ENCODE data around the gene HASPIN. TPM values are rescaled to one million over a fixed set of nuclear protein-coding genes. Genes with fewer than 3 reads are reported as not detected.
A peak's percentile ranks its signal among the peaks of the same experiment; 100 is the strongest.
"Not testable (repeated sequence)": the region's sequence is repeated elsewhere in the genome, so short reads cannot be mapped to it uniquely, and the experiment has no call there.

HASPIN gene
- total RNA-seq, 1 experiment from 2014 or later = 22.6 TPM

GRCh38 chr17:3695723-3696411 is 27.8 kb upstream of the HASPIN start, which contains the start of gene P2RX5:
P2RX5 (minus strand) TSS chr17:3696155; CDS start chr17:3696005, 150 bp downstream.
- no peak for DNase-seq (ENCODE audit: low spot score)

DNA sequence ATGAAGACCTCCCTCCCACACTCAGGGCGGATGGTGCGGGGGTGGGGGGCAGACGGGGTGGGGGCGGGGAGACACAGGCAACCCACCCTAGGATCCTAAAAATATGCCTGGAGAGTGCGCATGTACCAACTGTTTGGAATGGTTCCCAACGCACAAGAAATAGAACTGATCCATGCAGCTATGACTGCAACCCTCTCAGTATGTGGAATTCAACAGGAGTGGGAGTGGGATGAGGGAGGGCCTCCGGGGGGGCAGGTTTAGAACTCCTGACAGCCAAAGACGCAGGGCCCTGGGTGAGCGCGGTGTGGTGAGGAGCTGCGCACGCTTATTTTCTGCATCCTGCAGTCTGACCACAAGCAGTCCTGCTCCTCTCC is 26.6 kb upstream of the HASPIN start:
- no peak for DNase-seq (ENCODE audit: low spot score)

DNA sequence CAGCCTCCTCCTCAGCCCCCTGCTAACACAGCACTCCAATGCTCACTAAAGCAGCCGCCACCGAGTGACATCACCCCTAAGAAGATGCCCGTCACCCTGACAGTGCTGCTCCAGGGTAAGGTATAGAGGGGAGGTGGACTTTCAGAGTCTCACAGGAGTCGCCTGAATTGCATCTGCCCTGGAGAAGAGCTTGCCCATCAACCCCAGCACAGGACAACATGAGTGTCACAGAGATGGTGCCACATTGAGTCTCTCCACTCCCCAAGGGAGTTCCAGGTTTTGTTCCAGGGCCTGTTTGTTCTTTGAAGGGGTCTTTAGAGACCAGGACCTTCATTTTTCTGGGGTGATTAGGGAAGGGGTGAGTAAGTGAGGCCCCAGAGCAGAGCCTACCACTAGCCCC is 25.6 kb upstream of the HASPIN start:
- DNase-seq (ENCODE audit: low spot score) = no peak

DNA sequence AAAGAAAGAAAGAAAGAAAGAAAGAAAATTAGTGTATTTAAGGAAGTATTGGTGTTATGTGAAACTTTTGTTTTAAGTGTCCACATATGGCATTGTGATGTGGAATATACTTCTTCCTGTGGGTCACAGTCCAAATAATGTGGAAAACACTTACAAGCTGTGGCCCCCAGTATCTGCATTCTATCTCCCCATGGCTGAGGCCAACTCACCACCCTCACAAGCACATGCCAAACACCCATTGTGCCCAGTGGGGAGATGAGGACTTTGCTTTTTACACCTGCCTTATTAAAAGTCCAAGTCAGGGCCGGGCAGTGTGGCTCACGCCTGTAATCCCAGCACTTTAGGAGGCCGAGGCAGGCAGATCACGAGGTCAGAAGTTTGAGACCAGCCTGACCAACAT is 23.8 kb upstream of the HASPIN start:
- DNase-seq (ENCODE audit: low spot score) = no peak

DNA sequence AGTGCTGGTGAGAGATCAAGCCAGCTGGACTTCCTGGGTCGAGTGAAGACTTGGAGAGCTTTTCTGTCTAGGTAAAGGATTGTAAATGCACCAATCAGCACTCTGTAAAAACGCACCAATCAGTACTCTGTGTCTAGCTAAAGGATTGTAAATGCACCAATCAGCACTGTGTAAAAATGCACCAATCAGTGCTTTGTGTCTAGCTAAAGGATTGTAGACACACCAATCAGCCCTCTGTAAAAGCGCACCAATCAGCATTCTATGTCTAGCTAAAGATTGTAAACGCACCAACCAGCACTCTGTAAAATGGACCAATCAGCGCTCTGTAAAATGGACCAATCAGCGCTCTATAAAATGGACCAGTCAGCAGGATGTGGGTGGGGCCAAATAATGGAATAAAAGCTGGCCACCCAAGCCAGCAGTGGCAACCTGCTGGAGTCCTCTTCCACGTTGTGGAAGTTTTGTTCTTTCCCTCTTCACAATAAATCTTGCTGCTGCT is 21.6 kb upstream of the HASPIN start:
- DNase-seq (ENCODE audit: low spot score) = not testable (repeated sequence)

- DNase-seq (ENCODE audit: low spot score) = no peak
Measured at GRCh38 chr17:3704931-3705717, 18.6 kb upstream of the HASPIN start.

GRCh38 chr17:3705718-3705984 is 18.1 kb upstream of the HASPIN start:
- not testable (repeated sequence) for DNase-seq (ENCODE audit: low spot score)

- no peak for DNase-seq (ENCODE audit: low spot score)
Measured at GRCh38 chr17:3708366-3708765, 15.3 kb upstream of the HASPIN start.

- peak; percentile 83 for DNase-seq (ENCODE audit: low spot score)
Measured at GRCh38 chr17:3710951-3711383, 12.7 kb upstream of the HASPIN start.

- no peak for DNase-seq (ENCODE audit: low spot score)
Measured at GRCh38 chr17:3712811-3713463, 10.8 kb upstream of the HASPIN start.

DNA sequence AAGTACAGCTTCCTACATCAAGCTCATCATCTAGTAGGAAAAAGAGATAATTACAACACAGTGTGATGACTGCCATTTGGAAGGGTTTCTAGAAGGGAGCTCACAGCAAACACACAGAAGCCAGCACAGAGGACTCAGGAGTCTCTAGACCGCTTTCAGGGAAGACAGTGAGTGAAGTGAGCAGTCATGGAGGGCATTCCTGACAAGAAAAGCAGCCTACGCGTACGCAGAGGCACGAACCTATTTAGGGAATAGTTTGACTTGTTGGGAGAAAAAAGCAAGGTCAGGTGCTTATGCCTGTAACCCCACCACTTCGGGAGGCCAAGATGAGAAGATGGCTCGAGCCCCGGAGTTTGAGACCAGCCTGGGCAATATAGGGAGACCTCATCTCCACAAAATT is 8.4 kb upstream of the HASPIN start:
- no peak for DNase-seq (ENCODE audit: low spot score)

DNA sequence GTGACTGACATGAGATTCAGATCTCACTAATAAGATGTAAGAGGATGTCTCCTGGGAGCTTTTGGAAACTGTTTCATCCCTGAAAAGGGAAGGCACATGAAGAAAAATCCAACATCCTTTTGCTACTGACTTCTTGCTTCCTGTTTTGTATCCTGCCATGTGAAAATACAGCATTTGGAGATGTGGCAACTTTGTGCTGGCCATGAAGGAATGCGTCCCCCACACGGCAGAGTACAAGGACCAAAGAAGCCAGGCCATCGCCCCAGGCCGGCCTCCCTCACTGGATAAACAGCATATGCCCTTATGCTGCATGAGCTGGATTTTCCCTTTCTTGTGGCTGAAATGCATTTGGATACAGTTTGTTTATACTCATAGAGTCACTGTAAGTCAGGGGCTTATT is 5.5 kb upstream of the HASPIN start:
- no peak for DNase-seq (ENCODE audit: low spot score)

DNA sequence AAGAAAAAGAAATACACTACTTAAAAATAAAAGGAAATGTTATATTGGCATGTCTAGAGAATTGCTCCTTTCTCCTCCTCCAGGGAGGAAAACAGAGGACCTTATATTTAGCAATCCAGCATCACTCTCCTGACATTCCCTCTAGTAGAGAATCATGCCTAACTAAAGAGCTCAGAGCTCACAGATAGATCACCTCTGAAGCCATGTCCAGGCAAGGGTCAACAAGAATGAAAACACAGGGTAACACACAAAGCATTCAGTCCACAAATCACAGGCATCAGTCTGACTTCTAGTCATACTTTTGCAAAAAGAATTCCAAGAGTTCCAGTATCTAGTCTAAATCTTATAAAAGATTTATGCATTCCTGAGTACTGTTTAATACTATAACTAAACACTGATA is 4.4 kb upstream of the HASPIN start:
- no peak for DNase-seq (ENCODE audit: low spot score)

DNA sequence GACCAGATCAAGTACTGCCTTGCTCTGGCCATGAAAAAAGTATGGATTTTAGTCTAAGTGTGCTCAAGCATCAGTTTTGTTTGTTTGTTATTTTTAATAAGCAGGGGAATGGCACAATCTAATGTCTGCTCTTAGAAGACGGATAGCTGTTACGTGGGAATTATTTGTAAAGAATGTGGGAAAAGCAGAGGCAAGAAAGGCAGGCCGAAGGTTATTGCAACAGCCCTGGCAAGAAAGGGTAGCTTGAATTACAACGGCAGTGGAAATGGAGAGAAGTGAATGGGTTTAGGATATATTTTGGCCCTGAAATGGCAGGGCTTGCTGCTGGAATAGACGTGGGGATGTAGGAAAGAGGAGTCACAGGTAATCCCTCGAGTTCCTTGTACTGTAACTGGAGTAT is 987 bp upstream of the HASPIN start:
- no peak for DNase-seq (ENCODE audit: low spot score)

GRCh38 chr17:3723188-3723555 is 531 bp upstream of the HASPIN start:
- no peak for DNase-seq (ENCODE audit: low spot score)

DNA sequence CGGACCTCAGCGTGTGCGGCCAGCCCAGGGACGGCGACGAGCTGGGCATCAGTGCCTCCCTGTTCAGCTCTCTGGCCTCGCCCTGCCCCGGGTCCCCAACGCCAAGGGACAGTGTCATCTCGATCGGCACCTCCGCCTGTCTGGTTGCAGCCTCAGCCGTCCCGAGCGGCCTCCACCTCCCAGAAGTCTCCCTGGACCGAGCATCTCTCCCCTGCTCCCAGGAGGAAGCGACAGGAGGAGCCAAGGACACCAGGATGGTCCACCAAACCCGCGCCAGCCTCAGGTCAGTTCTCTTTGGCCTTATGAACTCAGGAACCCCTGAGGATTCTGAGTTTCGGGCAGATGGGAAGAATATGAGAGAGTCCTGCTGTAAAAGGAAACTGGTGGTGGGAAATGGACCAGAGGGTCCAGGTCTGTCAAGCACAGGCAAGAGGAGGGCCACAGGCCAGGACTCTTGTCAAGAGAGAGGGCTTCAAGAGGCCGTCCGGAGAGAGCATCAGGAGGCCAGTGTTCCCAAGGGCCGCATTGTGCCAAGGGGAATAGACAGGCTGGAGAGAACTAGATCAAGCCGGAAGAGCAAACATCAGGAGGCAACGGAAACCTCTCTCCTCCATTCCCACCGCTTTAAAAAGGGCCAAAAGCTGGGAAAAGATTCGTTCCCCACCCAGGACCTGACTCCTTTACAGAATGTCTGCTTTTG is 825 bp downstream of the HASPIN start:
- DNase-seq (ENCODE audit: low spot score) = no peak

GRCh38 chr17:3727041-3727440 is 3.3 kb downstream of the HASPIN start:
- DNase-seq (ENCODE audit: low spot score) = no peak

DNA sequence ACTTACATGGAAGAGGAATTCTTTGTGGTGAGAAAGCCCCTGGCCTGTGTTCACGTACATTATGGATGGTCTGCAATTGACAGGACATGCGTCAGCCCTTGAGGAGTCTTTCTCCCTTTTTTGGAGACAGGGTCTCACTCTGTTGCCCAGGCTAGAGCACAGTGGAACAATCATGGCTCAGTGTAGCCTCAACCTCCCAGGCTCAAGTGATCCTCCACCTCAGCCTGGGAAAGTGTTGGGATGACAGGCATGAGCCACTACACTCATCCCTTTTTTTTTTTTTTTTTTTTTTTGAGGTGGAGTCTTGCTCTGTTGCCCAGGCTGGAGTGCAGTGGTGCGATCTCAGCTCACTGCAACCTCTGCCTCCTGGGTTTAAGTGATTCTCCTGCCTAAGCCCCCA is 4.4 kb downstream of the HASPIN start:
- DNase-seq (ENCODE audit: low spot score) = not testable (repeated sequence)

GRCh38 chr17:3729881-3730280 is 6.2 kb downstream of the HASPIN start:
- no peak for DNase-seq (ENCODE audit: low spot score)

DNA sequence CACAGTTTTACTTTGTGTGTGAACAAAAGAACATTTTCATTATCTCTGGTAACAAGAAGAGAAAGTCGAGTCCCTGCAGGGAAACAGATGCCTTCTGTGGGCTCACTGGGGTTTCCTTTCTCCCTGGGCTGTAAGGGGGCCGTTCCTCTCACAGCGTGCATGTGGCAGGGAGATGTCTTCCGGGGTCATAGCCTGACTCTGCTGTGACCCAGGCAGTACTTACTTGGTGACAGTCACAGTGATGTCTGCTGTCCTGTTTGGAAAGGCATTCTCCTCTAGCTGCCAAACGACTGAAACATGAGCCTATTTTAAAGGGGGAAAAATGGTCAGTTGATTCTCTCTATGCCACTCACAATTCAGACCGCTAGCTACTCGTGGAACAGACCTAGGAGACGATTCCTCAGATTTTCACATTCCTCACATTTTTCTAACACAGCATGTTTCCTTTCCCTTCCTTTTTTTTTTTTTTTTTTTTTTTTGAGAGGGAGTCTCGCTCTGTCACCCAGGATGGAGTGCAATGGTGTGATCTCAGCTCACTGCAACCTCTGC is 7.3 kb downstream of the HASPIN start:
- DNase-seq (ENCODE audit: low spot score) = peak; percentile 37

DNA sequence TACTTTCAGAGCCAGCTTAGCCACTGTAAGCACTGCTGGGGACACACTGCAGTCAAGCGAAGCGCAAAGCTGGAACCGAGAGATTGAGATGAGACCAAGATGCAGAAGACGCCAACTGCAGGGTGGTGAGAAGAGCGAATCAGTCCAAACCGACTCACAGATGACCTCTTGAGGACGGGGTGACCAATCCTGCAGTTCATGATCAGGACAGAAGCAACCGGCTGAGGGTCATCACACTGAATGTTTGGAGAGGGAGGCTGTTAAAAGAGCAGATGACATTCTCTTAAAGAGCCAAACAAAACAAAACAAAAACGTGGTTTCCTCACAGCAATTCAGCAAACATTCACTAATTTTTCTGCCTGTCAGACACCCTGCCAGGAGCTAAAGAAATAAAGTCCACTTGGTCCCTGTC is 8.5 kb downstream of the HASPIN start:
- DNase-seq (ENCODE audit: low spot score) = no peak

GRCh38 chr17:3734911-3735276 is 11.2 kb downstream of the HASPIN start:
- DNase-seq (ENCODE audit: low spot score) = not testable (repeated sequence)
